ENCODE data around the gene CLASP2.
"Not testable (repeated sequence)": the region's sequence is repeated elsewhere in the genome, so short reads cannot be mapped to it uniquely, and the experiment has no call there.

The CLASP2 gene

DNA sequence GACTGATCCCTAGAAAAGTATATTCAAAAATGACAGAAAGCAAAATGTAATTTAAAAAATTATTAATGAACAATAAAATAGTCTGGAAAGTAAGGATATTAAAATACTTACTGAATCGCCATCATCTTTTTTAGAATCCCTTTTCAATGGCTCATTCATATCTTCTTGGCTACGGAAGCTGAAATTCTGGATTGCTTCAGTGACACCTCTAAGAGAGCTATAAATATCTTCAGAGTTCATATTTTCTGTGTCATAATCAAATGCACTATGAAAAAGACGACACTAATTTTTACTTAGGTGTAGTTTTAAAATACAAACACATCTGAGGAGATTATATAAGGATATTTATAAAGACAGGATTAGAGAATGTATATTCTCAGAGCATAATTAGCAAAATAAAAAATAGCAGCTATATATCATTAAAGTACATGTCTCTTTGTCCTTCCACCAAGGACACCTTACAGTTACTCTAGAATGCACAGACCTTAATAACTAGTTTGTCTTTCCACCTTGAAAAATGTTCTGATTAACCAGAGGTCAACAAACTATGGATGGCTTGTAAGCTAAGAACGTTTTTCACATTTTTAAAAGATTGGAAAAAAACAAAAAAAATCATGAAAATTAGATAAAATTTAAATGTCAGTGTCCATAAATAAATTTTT, 179.2 kb downstream of the CLASP2 start:
- FAIRE-seq = no peak

DNA sequence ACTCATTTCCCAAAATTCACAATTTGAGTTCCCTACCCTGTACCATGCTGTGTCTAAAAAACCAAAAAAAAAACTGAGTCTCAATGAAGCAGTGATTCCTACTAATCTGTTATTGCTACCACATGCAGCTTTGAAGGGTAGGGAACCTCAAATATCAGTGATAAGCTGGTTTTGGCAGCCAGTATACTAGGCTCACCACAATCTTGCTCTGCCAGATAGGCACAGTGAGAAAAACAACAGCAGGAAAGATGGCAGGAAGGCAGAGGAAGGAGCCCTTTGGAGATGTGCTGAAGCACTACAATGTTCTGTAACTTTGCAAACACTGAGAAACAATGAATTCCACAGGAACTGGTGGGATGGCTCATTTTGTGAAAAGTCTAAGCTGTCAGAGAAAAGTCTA, 180.9 kb downstream of the CLASP2 start:
- no peak for FAIRE-seq

DNA sequence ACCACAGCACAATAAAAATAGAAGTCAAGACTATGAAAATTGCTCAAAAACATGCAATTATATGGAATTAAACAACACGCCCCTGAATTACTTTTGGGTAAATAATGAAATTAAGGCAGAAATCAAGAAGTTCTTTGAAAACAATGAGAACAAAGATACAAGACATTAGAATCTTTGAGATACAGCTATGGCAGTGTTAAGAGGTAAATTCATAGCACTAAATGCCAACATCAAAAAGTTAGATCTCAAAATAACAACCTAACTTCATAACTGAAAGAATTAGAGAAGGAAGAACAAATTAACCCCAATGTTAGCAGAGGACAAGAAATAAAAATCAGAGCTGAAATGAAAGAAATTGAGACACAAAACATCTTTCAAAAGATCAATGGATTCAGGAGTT, 191.3 kb downstream of the CLASP2 start:
- FAIRE-seq = no peak

DNA sequence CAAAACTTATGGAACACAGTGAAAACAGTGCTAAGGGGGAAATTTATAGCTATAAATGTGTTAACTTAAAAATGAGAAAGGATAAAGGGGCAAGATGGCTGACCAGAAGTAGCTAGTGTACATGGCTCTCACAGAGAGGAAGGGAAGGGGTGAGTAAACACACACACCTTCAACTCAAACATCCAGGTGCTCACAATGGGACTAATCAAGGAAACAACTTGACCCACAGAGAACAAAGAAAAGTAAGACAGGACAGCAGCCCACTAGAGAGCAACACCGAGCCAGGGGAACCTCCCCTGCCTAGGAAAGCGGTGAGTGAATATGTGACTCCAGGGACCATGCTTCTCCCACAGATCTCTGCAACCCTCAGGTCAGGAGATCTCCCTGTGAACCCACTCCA, 192.8 kb downstream of the CLASP2 start:
- no peak for FAIRE-seq

DNA sequence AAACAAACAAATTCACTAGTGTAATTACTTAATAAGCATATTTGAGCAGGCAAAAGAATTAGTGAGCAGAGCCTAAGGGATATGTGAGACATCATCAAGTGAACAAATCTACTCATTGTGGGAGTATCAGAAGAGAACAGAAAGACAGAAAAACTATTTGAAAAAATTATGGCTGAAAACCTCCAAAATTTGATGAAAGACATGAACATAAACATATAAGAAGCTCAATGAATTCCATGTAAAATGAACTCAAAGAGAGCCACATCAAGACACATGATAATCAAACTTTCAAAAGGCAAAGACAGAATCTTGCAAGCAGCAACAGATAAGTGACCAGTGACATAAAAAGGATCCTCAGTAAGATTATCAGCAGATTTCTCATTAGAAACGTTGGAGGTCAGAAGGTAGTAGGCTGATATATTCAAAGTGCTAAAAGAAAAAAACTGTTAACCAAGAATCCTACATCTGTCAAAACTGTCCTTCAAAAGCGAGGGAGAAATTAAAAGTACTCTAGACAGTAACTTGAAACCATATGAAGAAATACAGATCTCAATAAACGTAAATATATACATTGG, 194.9 kb downstream of the CLASP2 start:
- FAIRE-seq = no peak

DNA sequence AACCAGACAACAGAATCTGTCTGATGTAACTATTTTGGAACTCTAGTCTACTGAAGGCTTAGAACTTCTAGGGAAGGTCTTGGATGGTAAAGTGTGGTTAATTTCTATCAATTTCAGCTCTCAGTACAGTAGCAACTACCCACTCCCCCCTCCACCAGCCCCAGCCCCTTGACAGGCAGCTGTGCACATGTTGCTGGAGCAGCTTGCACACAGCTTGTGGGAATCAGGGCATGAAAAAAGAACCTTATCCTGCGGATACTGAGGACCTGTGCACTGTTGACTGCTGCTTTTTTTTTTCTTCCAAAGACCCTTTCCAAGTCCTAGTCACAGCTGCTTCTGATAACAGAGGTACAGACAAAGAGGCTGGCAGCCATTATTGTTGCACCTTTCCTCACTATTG, 196.3 kb downstream of the CLASP2 start:
- no peak for FAIRE-seq

DNA sequence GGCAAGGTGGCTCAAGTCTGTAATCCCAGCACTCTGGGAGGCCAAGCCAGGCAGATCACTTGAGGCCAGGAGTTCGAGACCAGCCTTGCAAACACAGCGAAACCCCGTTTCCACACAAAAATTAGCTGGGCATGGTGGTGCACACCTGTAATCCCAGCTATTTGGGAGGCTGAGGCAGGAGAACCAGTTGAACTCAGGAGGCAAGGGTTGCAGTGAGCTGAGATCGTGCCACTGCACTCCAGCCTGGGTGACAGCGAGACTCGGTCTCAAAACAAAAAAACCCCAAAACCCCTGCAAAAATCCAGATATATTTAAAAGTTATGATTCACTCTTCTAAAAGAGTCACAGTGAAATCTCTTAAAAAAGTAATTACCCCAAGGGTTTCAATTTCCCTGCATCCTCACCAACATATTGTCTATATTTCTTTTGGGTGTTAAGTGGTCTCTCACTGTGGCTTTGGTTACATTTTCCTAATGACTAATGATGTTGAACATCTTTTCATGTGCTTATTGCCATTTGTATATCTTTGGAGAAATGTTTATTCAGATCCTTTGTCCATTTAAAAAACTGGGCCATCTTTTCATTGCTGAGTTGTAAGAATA, 204.7 kb downstream of the CLASP2 start:
- FAIRE-seq = no peak

DNA sequence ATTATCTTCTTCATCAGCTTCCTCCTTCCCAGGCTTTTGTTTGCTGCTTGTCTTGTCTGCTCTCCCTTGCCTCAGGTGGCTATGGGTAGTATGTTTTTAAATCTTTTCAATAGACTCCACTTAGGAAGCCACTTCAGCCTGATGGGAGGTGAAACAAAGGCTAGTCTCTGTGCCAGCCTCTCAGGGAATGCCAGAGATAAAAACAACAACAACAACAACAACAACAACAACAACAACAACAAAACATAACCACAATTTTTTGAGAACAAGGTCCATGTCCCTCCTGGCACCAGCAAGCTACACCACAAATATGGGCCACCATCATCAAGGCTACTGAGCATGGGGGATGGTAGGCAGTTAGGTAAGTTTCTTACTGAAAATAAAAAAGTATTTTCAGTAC, 213.0 kb downstream of the CLASP2 start:
- no peak for FAIRE-seq

DNA sequence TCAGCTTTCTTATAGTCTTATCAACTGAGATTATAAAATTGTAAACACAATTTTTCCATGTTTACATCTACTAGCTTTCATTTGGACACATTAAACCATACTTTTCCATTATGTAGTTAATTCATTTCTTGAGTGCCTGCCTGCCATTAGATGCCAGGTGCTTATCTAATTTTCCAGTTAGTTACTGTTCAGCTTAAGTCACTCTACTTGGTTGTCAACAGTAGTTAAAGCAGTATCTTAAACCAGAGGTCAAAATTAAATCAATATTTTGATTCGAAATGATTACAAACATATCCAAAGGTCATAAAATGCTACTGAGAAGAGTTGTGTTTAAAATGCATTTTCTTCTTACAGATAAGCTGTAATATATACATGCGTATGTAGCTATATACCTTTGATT, 221.6 kb downstream of the CLASP2 start:
- FAIRE-seq = no peak

DNA sequence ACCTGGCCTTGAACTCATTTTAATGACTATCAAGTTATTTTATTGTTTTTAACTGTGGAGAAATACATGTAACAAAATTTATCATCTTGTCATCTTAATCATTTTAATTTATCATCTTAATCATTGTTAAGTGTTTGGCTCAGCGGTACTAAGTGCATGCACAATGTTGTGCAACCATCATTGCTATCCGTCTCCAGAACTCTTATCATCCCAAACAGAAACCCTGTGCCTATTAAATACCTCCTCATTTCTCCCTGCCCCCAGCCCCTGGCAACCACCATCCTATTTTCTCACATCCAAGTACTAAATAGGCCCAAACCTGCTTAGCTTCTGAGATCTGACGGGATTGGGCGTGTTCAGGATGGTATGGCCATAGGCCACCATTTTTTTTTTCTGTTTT, 226.3 kb downstream of the CLASP2 start:
- no peak for FAIRE-seq

DNA sequence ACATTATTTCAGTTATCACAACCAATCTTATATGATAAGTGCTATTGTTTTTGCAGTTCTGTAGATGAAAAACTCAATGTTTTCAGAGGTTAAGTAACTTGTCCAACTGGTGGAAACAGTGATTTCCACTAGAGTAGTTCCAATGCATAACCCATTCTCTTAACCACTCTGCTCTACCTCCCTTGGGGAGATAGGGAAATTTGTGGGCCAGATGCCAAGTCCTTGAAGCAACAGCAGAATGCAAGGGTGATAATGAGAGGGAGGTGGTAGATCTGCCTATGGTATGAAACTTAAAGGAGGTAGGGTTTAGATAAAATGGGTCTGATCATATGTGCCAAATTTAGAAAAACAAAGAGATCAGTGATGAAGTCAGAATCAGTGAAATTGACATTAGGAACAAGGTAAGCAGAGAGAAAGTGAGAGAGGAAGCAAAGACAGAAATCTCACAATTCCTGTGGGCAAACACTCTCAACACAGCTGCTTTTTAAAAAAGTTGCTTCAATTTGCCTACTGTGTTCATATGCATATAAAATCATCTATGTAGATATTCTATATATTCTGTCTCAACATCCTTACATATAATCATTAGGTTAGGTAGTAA, 227.3 kb downstream of the CLASP2 start:
- FAIRE-seq = no peak

DNA sequence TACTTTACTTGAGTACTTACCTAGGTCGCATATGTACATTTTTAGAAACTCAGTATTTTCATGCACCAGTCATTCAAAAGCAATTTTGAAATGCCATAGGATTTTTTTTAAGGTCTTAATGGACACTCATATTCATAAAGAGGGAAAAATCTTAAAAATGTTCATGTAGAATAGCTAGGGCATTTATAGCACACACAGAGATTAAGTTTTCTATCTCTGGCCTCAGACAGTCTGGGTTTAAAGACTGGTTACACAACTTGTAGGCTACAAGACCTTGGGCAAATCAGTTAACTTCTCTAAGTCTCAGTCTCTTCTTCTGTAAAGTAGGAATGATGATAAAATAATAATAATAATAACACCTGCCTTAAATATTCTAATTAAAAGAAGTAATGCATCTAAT, 229.4 kb downstream of the CLASP2 start:
- no peak for FAIRE-seq

DNA sequence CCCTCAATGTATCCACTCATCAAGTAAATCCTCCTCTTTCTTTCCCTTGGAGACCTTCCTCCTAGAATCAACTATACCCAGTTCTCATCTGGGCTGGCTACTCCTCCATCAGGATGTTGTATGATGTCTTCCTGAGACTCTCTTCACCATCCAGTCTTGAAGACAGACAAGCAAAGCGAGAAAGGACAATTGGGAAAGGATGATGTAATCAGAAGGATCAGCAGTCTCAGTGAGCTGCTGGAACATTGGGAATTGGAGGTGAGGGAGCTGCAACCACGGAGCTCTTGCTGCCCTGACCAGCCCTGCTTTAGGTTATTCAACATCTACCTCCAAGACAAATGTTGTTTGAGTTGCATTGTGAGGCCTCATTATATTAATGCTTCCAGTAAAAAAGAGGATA, 229.8 kb downstream of the CLASP2 start:
- FAIRE-seq = no peak

DNA sequence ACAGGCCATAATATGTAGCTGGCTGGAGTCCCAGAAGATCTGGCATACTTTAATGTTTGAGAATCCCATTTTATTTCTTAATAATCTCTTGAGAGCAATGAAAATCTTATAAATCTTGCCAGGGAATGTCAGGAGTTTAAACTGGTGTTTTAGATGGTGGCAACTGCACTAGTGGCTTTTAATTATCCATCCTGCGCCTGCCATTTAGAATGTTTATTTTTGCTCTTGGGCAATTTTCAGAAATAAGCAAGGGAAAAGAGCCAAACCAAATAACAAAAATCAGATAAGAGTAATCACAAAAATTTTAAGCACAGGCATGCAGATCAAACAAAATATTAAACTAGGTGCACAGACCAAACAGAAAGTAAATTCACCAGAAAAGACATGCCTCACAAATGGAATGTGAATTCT, 235.9 kb downstream of the CLASP2 start:
- no peak for FAIRE-seq

DNA sequence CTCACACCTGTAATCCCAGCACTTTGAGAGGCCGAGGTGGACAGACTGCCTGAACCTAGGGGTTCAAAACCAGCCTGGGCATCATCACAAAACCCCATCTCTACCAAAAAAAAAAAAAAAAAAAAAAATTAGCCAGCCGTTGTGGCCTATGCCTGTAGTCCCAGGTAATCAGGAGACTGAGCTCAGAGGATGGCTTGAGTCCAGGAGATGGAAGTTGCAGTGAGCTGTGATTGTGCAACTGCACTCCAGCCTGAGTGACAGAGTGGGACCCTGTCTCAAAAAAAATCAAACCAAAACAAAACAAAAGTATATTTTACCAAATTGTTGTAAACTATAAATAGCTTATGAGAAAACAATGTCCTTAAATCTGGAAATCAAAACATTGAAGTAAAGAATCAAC, 243.2 kb downstream of the CLASP2 start:
- no peak for FAIRE-seq

DNA sequence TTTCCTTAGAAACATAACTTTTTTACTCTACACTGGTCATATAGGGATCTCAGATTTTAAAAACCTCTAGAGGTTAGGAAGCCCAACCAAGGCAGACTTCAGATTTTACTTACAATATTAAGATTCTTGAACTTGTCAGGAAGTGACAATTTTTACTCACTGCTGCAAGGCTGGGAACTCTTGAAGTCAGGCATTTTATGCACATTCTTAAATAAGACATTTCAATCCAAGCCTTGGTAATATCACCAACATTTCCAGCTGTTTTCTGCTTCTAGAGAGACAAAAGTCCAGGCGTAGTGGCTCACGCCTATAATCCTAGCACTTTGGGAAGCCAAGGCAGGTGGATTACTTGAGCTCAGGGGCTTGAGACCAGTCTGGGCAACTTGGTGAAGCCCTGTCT, 244.2 kb downstream of the CLASP2 start:
- no peak for FAIRE-seq

DNA sequence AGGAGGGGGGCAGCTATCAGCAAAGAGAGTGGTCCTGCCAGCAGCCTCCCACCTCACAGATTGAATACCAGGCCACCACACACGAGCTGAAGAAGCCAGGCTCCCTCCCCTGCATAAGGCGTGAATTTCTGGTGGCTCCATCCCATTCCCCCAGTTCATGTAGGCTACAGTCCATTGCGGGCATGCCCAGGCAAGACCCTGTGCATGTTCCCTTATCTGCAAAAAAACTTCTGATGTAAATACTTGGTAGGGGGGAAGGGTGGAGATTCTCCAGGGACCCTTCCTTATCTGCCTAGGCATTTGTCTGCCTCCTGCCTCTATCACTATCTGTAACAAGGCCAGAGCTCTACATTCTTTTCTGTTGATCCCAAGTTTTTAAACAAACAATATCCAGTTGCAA, 250.3 kb downstream of the CLASP2 start:
- no peak for FAIRE-seq

DNA sequence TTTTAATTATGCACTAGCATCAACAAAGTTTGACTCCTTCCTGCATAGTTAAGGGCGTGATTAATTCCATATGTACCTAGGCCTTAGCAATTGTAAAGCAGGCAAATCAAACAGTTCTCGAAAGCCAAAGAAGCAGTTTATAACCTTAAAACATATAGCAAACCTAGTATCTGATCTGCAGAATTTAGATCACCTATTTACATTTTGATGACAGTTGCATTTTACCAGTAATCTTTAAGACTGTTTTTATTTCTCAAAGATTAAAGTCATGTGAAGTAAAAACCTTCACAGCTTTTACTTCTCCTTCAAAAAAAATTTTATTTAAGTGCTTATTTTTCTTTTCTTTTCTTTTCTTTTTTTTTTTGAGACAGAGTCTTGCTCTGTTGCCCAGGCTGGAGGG, 257.0 kb downstream of the CLASP2 start:
- no peak for FAIRE-seq

DNA sequence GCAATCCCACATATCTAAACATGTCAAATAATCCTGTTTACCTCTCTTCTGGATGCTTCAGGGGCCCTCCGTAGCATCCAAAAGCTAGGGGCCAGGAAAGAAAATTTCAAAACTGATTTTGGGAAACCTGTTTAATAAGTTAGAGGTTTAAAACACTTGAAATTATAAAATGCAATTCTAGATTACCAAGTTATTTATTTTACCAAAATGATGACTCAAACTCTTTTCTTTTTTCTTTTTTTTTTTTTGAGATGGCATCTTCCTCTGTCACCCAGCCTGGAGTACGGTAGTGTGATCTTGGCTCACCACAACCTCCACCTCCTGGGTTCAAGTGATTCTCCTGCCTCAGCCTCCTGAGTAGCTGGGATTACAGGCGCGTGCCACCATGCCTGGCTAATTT, 258.5 kb downstream of the CLASP2 start:
- not testable (repeated sequence) for FAIRE-seq

DNA sequence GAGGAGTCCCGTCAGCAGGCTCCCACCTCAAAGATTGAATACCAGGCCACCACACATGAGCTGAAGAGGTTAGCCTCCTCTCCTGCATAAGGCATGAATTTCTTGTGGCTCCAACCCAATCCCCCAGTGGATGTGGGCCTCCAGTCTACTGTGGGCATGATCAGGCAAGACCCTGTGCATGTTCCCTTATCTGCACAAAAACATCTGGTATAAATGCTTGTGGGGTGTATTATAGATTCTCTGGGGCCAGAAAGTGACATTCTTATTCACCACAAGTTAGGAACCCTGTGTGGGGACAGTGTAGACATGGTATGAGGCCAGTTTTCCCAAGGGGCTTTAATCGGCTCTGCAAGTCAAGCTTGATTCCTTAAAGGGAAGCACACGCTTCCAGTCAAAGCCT, 259.6 kb downstream of the CLASP2 start:
- FAIRE-seq = no peak

DNA sequence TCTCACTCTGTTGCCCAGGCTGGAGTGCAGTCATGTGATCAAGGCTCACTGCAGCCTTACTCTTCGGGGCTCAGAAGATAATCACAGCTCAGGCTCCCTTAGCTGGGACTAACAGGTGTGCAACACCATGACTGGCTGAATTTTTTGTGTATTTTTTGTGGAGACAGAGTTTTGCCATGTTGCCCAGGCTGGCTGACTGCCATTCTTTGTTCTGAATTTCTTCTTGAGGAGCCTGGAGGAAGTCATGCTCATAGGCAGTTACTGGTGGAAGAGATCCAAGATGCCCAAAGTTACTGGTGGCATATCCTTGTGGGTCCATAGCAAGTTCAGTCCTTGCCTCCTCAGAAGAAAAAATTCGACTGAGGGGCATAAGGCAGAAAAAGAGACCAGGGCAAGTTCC, 261.3 kb downstream of the CLASP2 start:
- FAIRE-seq = no peak

DNA sequence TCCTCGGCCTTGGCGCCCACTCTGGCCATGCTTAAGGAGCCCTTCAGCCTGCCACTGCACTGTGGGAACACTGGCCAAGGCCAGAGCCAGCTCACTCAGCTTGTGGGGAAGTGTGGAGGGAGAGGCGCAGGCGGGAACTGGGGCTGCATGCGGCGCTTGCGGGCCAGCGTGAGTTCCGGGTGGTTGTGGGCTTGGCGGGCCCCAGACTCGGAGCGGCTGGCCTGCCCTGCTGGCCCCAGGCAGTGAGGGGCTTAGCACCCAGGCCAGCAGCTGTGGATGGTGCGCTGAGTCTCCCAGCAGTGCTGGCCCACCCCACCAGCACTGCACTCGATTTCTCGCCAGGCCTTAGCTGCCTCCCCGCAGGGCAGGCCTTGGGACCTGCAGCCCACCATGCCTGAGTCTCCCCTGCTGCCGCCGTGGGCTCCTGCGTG, 264.7 kb downstream of the CLASP2 start:
- FAIRE-seq = no peak

DNA sequence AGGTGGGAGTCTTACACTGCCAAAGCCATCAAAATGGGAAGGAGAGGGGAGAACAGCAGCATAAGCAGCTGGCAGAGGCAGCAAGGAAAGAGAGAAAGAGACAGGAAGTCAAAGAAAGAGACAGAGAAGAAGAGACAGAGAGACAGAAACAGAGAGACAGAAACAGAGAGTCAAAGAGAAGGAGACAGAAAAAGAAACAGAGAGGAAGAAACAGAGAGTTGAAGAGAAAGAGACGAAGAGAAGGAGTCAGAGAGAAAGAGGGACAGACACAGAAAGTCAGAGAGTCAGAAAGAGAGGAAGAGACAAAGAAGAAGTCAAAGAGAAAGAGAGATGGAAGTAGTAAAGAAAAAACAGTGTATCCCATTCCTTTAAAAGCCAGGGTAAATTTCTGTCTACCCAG, 266.1 kb downstream of the CLASP2 start:
- FAIRE-seq = not testable (repeated sequence)

DNA sequence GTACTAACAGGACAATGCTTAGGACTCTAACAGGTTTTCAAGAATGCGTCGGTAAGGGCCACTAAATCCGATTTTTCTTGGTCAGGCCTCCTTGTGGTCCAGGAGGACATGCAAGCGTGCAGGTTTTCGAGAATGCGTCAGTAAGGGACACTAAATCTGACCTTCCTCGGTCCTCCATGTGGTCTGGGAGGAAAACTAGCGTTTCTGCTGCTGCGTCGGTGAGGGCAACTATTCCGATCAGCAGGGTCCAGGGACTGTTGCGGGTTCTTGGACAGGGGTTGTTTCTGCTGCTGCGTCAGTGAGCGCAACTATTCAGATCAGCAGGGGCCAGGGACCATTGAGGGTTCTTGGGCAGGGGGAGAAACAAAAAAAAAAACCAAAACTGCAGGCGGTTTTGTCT, 270.1 kb downstream of the CLASP2 start:
- FAIRE-seq = no peak

DNA sequence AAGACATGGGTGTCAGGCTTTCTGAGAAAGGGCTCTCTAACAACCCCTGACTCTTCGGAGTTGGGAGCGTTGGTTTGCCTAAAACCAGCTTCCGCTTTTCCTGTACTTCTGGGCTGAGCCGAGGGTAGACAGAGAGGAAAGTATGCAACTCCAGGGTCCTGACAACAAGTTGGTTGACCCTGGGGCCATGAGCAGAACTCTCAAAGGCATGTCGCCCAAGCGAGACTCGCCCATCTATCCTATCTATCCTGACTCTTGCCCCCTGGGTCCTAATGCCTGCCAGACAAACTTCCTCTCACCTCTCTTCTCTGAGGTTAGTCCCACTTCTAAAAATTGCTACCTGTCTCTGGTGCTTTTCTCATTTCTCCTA, 270.8 kb downstream of the CLASP2 start:
- FAIRE-seq = not testable (repeated sequence)
